Astrocyte of the cerebellum (primary cell): ENCODE data around the gene SSH2.
"Not testable (repeated sequence)": the region's sequence is repeated elsewhere in the genome, so short reads cannot be mapped to it uniquely, and the experiment has no call there.

Source experiments
- DNase-seq: peaks from one replicate; pipeline ENCODE4 v3.0.0-alpha.2; 2011; ENCODE audit warnings: low read depth
- H3K4me3 ChIP-seq: 2 replicates; pipeline ENCODE4 v1.5.1; 2011; ENCODE audit warnings: mild to moderate bottlenecking, low read depth, low read length, moderate library complexity
- in situ Hi-C: cut with HindIII; loops from 2 replicates; pipeline ENCODE4 v1.10.0; 2017; ENCODE audit warnings: low sequenced_read_pairs
- TF ChIP-seq, protein P1 (sequence below): IDR thresholded peaks from 2 replicates; pipeline ENCODE4 v1.5.1; 2012; ENCODE audit warnings: low read length, low read depth, moderate library complexity, mild to moderate bottlenecking; ENCODE audit errors: missing control alignments

Gene SSH2

DNA sequence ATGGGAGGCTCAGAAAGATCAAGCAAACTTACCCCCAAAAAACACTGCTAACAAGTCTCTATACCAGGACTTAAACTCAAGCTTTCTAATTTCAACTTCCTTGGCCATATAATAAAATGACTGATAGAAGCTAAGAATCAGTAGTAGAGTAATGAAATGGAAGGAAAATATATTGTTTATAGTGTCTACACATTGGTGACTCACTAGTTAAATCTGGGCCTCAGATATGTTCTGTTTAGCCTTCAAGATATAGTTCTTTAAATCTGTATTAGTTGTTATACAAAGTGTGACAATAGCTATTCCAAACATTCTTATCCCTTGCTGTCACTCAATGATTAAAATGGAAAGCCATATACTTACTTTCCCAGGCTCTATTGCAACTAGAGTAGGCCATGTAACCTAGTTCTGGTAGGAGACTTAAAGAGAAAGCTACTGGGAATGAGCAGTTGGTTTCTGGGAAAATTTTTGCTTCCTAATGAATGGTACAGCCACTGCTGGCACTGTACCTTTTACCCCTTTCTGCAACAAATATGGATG, 18.3 kb downstream of the SSH2 start:
- TF ChIP-seq, protein P1, sequence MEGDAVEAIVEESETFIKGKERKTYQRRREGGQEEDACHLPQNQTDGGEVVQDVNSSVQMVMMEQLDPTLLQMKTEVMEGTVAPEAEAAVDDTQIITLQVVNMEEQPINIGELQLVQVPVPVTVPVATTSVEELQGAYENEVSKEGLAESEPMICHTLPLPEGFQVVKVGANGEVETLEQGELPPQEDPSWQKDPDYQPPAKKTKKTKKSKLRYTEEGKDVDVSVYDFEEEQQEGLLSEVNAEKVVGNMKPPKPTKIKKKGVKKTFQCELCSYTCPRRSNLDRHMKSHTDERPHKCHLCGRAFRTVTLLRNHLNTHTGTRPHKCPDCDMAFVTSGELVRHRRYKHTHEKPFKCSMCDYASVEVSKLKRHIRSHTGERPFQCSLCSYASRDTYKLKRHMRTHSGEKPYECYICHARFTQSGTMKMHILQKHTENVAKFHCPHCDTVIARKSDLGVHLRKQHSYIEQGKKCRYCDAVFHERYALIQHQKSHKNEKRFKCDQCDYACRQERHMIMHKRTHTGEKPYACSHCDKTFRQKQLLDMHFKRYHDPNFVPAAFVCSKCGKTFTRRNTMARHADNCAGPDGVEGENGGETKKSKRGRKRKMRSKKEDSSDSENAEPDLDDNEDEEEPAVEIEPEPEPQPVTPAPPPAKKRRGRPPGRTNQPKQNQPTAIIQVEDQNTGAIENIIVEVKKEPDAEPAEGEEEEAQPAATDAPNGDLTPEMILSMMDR: no peak
- no peak for DNase-seq
- in situ Hi-C loops: no loop called here
- H3K4me3 ChIP-seq: no peak overlapping the region

DNA sequence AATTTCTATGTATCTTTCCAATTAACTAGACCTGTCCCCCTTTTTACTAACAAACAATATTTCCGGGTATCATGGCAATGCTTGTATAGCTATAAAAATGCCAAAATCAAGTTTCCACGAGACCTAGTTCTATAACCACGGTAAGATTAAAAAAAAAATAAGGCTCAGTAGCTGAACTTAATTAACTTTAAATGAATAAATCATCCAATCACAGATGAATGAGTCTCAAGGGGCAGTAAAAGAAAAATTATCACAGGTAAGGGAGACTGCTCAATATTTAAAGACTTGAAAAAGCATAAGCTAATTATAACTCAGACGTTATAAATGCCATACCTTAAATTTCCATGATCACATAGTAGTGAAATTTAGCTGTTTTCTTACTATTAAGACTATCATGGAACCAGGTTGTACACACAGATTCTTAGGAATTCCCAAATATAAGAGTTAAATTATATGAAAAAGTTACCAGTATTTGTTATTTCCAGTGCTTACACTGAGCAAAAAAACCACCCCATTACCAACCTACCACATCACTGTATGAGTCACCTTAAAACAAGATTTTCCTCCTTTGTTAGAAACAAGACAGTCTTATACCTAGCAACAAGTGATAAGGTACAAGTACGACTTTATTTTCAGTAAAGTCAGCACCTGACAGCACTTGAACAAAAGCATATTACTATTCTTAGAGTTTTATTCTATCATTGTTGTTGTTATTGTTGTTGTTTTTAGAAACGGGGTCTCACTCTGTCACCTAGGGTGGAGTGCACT, 20.6 kb downstream of the SSH2 start:
- TF ChIP-seq, protein P1: no peak
- DNase-seq: no peak
- in situ Hi-C loops: no loop called here

DNA sequence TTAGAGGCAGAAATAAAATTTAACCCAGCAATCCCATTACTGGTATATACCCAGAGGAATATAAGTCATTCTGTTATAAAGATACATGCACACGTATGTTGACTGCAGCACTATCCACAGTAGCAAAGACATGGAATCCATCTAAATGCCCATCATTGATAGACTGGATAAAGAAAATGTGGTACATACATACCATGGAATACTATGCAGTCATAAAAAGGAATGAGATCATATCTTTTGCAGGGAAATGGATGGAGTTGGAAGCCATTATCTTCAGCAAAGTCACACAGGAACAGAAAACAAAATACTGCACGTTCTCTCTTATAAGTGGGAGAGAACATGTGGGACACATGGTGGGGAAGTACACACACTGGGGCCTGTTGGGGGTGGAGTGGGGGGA, 23.1 kb downstream of the SSH2 start:
- DNase-seq: no peak
- in situ Hi-C loops: no loop called here

More for the DNA sequence above, 20.6 kb downstream of the SSH2 start:
- H3K4me3 ChIP-seq: no peak overlapping the region

DNA sequence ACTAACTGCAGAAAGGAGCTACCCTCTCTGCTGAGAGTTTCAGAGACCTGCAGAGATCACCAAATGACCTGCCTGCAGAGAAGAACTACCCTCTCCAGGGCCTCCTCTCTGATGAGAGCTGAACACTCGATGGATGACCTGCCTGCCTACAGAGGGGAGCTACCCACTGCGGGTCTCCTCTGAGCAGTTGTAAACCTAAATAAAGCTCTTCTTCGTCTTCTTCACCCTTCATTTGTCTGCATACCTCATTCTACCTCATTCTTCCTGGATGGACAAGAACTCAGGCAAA, 24.2 kb downstream of the SSH2 start:
- TF ChIP-seq, protein P1: no peak
- no peak overlapping the region for H3K4me3 ChIP-seq
- no peak for DNase-seq
- in situ Hi-C loops: no loop called here

More for the DNA sequence above, 23.1 kb downstream of the SSH2 start:
- TF ChIP-seq, protein P1: no peak
- no peak overlapping the region for H3K4me3 ChIP-seq

DNA sequence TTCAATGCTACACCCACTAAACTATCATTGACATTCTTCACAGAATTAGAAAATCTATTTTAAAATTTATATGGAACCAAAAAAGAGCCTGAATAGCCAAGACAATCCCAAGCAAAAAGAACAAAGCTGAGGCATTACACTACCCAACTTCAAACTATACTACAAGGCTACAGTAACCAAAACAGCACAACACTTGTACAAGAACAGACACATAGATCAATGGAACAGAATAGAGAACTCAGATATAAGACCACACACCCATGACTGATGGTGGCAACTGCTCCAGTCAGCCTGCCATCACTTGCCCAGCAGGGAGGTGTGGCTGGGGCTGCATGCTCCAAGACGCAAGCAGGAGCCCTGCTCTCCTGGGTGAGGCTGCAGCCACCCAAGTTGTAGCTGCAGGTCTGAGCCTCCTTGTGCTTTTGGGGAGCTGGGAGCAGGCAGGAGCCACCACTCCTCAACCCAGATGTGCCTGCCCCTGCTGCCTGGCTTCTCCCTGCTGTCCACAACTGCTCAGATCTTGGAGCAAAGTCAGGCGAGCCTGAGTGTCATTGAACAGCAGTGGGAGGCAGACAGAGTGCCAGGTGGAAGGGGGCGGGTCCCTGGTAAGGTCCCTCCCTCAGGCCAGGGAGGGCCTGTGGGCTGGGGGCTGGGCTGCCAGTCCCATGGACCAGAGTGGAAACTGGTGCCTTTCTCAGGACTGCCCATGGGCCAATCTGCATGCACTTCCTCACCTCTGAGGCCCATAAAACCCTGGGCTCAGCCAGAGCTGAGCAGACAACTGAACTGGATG, 24.7 kb downstream of the SSH2 start:
- no peak for DNase-seq
- in situ Hi-C loops: no loop called here
- no peak overlapping the region for H3K4me3 ChIP-seq
- TF ChIP-seq, protein P1: no peak

DNA sequence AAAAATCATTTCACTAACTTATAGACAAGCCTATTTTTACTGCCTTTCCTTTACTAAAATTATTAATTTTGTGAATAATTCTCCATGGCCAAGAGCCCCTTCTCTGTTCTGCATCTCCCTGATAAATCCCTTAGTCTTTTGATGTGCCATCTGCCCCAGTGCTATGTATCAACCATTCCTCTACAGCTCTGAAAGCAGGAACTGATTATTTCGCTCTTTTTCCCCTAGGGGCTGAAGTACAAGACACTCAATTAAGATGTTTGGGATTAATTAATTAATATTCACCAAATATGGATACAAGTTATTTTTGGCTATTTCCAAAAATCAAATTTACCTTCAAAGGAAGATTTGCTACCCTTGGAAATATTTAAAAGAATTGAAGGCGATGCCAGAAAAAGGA, 26.6 kb downstream of the SSH2 start:
- TF ChIP-seq, protein P1: no peak
- in situ Hi-C loops: no loop called here
- DNase-seq: no peak
- H3K4me3 ChIP-seq: no peak overlapping the region

DNA sequence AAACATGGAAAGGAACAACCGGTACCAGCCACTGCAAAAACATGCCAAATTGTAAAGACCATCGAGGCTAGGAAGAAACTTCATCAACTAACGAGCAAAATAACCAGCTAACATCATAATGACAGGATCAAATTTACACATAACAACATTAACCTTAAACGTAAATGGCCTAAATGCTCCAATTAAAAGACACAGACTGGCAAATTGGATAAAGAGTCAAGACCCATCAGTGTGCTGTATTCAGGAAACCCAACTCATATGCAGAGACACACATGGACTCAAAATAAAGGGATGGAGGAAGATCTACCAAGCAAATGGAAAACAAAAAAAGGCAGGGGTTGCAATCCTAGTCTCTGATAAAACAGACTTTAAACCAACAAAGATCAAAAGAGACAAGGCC, 32.9 kb downstream of the SSH2 start:
- DNase-seq, H3K4me3 ChIP-seq, in situ Hi-C loops: not testable (repeated sequence)
